Renal pelvis (tissue), 4 donors: ENCODE measurements around the gene FASLG. TPM values are rescaled to one million over a fixed set of nuclear protein-coding genes. Genes with fewer than 3 reads are reported as not detected.

ENCODE experiments used
- DNase-seq: peaks from one replicate; pipeline ENCODE4 v3.0.0-alpha.2; 2013
- polyA plus RNA-seq, 3 donors: library from polyadenylated mRNA; unstranded; fragments of 120-200 nt; gene quantifications; one replicate each; pipeline ENCODE4 v1.2.1, GENCODE V29; 2013; ENCODE audit not compliant: insufficient read length in 3 of 3

The FASLG gene
- polyA plus RNA-seq, 3 donors: 0.07 TPM; not detected in 2

DNA sequence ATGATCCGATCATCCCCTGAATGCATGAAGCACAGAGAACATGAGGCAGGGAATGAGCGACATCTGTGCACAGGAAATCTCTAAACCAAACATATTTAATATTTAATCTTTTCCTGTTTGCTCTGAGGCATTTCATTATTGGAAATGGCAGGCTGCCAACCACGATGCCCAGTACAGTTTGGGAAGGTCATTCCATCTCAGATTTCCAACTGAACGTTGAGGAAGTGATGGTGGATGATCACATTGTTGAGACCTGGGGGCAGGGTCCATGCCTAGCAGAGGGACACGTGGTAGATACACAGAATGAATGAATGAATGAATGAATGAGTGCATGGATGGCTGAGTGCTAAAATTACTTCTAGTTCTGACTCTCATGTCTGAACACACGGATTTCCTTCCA, 15.9 kb upstream of the FASLG start:
- DNase-seq: no peak

DNA sequence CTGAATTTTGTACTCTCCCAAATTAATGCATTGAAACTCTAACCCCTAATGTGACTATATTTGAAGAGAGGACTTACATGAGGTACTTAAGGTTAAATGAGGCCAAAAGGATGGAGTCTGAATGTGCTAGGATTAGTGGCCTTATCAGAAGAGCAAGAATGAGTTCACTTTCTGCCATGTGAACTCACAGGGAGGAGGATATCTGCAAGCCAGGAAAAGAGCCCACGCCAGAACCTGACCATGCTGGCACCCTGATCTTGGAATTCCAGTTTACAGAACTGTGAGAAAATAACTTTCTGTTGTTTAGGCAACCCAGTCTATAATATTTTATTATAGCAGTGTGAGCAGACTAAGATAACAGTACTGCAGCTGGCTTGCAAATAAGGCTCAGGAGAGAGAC, 12.2 kb upstream of the FASLG start:
- DNase-seq: no peak

DNA sequence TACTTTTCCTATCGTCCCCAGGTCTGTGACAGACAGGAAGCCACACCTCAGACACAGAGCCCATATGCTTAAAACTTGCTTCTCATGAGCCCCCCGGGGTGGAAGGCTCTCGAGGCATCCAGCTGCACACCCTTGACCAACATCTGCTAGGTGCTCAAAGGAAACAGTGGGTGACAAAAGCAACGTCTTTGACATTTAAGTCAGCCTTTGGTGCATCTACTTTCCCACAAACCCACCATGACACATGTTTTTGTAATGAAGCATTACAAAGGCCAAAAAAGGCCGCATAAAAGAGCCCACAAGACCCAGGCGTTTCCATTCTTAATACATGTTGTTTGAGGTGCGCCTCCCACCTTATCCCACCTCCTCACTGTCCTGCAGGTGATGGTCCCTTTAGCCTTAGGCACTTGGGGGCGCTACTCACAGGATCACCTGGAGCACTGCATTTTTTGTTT, 11.8 kb upstream of the FASLG start:
- no peak for DNase-seq

- DNase-seq: no peak
These were observed 10.9 kb upstream of the FASLG start for GRCh38 chr1:172647987-172648386.

- DNase-seq: no peak
These were observed 8.3 kb upstream of the FASLG start for GRCh38 chr1:172650474-172651193.

DNA sequence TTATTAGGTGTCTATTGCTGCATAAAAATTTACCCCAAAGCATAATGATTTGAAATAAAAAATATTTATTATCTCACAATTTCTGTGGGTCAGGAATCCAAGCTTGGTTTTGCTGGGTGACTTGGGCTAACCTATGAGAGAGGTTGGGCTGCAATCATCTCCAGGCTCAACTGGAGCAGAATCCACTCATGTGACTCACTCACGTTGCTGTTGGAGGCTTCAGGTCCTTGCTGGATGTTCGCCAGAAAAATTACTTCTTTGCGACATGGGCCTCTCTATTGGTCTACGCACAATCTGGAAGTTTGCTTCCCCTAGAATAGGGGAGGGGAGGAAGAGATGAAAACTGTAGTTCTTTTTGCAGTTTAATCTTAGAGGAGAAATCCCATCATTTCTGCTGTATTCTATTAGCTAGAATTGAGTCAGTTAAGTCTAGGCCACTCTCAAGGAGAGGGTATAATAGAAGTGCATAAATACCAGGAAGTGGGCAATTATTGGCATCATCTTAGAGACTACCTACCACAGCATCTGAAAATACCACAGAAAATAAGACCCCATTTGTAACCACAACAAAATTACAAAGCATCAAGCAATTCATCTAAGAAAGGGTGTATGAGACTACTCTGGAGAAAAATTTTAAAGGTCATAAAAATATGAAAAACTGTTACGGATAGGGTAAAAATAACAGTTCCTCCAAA, 5.7 kb upstream of the FASLG start:
- no peak for DNase-seq

GRCh38 chr1:172654535-172654934, 4.4 kb upstream of the FASLG start:
- no peak for DNase-seq

GRCh38 chr1:172656576-172656975, 2.3 kb upstream of the FASLG start:
- no peak for DNase-seq

DNA sequence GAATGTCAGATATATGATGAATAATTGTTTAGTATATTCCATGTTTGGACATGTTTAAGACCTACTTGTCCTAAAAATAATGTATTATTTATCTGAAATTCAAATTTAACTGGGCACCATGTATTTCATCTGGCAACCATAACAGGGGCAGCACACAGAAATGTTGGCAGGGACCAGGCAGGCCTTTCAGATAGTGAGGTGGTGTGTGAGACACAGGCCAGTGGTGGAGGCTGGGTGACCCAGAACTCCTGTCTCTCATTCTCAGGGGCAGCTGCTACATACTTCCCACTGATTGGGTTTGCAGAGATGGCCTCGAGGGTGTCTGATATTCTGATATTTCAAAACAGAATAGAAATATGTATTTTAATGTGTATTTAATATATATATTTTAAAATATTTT, 1.3 kb upstream of the FASLG start:
- DNase-seq: no peak

GRCh38 chr1:172661107-172661506, 2.2 kb downstream of the FASLG start:
- DNase-seq: no peak

- DNase-seq: peak; percentile 26
These were observed 3.7 kb downstream of the FASLG start for GRCh38 chr1:172662464-172663109.

- DNase-seq: no peak
These were observed 4.8 kb downstream of the FASLG start for GRCh38 chr1:172663732-172664131.

- DNase-seq: no peak
These were observed 9.2 kb downstream of the FASLG start for GRCh38 chr1:172668097-172668496.

DNA sequence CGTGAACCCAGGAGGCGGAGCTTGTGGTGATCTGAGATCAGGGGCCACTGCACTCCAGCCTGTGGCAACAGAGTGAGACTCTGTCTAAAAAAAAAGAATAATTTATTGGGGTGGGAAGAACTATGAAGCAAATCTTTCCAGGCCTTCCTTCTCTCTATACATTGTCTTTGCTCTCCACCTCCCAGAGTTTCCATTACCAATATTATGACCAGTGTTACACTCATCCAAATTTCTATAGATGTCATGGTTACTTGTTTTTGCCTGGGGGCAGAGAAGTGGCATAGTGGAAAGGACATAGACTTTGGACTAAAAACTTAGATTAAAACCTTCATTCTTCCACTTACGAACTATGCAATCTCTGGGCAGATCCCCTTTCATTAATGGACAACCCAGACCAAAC, 10.1 kb downstream of the FASLG start:
- DNase-seq: no peak

- DNase-seq: no peak
These were observed 11.4 kb downstream of the FASLG start for GRCh38 chr1:172670316-172670715.

GRCh38 chr1:172670791-172671190, 11.9 kb downstream of the FASLG start:
- no peak for DNase-seq

DNA sequence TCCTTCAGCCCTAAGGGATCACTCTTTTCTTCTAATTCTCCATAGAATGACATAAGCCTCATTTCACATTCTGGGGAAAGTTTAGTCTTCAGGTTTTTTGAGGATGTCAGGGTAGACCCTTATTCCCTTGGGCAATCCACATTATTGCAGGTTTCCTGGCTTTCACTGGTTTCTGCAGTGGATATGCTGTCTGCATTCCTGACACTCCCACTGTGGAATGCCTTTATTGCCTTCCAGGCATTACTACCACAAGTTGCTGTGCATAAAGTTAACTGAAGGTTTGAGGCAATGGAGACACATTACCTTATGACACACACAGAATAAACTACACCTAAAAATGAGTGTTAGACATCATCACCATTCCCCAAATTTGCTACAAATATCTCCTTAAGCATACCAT, 12.7 kb downstream of the FASLG start:
- DNase-seq: no peak

GRCh38 chr1:172672720-172673119, 13.8 kb downstream of the FASLG start:
- DNase-seq: no peak

DNA sequence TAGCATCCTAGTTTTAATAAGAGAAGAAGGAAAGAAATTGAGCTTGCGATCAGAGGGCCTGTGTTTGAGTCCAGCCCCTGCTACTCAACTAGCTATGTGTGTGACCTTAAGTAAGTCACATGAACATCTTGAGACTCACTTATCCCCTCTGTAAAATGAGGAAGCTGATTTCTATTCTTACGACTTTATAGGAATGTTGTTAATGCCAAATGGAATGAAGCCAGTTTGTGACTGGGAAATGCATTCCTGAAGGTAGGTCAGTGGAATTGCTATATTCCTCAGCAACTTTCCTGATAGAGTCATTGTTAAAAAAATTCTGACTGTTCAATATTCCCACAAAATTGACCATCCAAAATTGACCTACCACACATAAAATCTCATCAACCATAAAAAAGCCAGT, 14.9 kb downstream of the FASLG start:
- no peak for DNase-seq

DNA sequence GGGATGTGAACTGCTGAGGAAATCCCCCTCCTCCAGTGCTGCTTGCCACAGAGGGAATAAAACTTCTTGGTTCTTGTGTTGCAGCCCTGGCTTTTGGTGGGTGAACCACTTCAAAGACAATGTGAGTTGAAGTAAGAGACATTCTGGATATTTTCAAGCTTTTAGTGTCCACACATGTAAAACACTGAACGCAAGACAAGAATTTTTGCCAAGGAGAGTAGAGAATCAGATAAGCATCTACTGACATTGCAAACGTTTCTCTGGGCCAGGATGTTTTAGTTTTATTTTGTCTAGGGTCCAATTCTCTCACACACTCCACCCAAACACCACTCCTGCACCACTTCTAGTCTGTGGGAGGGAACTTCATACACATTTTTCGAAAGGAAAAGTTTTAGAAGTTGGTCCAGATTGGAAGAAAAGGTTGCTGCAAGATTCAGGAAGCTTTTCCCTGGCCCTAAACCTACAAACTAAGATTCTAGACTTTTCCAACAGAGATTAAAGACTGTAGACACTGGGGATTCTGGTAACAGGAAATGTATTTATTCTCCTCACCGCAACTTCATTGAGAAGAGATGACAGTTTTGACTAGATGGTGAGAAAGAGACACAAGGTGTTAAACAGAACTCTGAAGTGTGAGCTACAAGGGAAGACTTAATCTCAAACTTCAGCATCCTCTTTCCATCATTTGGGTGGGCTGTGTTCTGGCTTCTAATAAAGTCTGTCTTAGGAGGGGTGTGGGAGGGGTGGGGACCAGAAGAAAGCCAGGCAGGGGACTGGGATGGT, 16.1 kb downstream of the FASLG start:
- DNase-seq: no peak

DNA sequence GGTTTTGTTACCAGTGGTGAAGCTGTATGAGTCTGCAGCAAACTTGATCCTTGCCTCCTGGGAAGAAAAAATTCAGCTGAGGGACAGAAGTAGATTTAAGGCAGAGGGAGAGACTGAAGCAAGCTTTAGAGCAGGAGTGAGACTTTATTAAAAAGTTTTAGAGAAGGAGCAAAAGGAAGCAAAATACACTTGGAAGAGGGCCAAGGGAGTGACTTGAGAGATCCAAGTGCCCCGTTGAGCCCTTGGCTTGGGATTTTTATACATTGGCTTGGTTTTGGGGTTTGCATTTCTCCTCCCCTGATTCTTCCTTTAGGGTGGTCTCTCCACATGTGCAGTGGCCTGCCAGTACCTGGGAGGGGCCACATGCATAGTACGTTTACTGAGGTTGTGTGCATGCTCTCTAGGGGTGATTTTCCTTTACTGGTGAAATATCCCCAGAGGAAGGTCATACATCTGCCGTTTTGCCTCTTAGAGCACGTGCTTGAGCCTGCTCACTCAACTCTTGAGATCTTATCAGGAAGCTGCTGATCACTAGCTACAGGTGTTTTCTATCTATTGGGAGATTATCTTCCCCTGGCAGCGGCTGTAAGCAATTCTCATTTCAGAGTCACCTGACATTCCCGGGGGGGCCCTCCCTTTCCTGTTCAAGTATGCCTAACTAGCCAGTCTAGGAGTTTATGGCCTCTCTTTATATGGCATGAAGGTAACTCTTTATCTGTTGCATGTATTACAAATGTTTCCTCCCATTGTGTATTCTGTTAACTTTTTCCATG, 20.3 kb downstream of the FASLG start:
- no peak for DNase-seq

DNA sequence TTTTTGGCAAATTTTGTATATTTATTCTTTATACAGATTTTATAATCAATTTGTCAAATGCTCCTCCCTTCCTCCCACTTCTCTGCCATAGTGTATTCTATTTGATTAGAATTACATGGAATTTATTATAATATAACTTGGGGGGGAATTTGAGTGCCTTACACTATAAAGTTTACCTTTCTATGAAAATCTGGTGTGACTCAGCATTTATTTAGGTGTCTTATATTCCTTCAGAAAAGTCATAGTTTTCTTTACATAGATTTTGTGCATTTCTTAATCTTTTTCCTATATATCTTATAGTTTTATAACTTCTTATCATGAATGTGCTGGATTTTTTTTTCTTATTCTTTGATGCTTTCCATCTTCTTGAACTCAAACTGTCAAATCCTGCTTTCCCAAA, 21.3 kb downstream of the FASLG start:
- no peak for DNase-seq
